T-cell (primary cell): ENCODE data around the gene LYPD4. TPM values are rescaled to one million over a fixed set of nuclear protein-coding genes. Genes with fewer than 3 reads are reported as not detected.
A peak's percentile ranks its signal among the peaks of the same experiment; 100 is the strongest.

Source experiments
- ATAC-seq, 4 experiments: fragments of 200-7000 bp in 3 of 4; fragments of 150-1000 bp in 1 of 4; cut with Tn5 transposase; replicated peaks in 1 of 4; 1 replicate in 3 of 4; 2 replicates in 1 of 4; pipeline ENCODE4 v1.10.0; 2021; ENCODE audit warnings: moderate library complexity in 3 of 4, mild to moderate bottlenecking in 2 of 4, moderate number of reproducible peaks in 1 of 4
- CTCF ChIA-PET, 2 donors: fragments of 300-600 bp; sonication (Branson Sonifier 250); formaldehyde crosslinking; loops; one replicate each; lab custom pipeline; 2022; ENCODE audit warnings: antibody characterized with exemption in 2 of 2; lab: Charles Lee
- POLR2A ChIA-PET, 2 donors: fragments of 300-600 bp; sonication (Branson Sonifier 250); formaldehyde crosslinking; loops; one replicate each; lab custom pipeline; 2022; ENCODE audit warnings: antibody characterized with exemption in 2 of 2; lab: Charles Lee
- DNase-seq, 35 experiments: peaks; one replicate each; pipeline versions ENCODE4 v3.0.0 to v3.0.0-alpha.2; 2013 to 2023
- H3K27ac ChIP-seq: one replicate; pipeline ENCODE4 v1.5.1; 2013; ENCODE audit warnings: low read length
- H3K27me3 ChIP-seq, 2 experiments: replicated peaks in 1 of 2; 1 replicate in 1 of 2; 2 replicates in 1 of 2; pipeline versions ENCODE4 v1.6.1 to v1.7.0; 2013; ENCODE audit warnings: low read length in 1 of 2, mixed read lengths in 1 of 2; ENCODE audit not compliant: control insufficient read depth in 2 of 2, insufficient read depth in 2 of 2; ENCODE audit errors: extremely low read depth in 1 of 2
- H3K36me3 ChIP-seq, 2 donors: 1 replicate in 1 of 2; 2 replicates in 1 of 2; pipeline versions ENCODE4 v1.6.1 to v1.7.0; 2013; ENCODE audit warnings: low read length in 1 of 2; ENCODE audit not compliant: control insufficient read depth in 2 of 2, insufficient read depth in 1 of 2; ENCODE audit errors: extremely low read depth in 1 of 2
- H3K4me1 ChIP-seq, 2 experiments: 1 replicate in 1 of 2; 2 replicates in 1 of 2; pipeline versions ENCODE4 v1.6.1 to v1.7.0; 2013; ENCODE audit warnings: low read length in 2 of 2, mixed read lengths in 1 of 2; ENCODE audit not compliant: insufficient read depth in 2 of 2, control insufficient read depth in 1 of 2; ENCODE audit errors: extremely low read depth in 1 of 2
- H3K4me3 ChIP-seq, 2 donors: 1 replicate in 1 of 2; 2 replicates in 1 of 2; pipeline versions ENCODE4 v1.5.1 to v1.7.0; 2013; ENCODE audit warnings: mild to moderate bottlenecking in 2 of 2, low read length in 1 of 2, moderate library complexity in 1 of 2; ENCODE audit not compliant: control insufficient read depth in 1 of 2; ENCODE audit errors: extremely low read depth in 1 of 2
- H3K9me3 ChIP-seq: 2 replicates; pipeline ENCODE4 v1.7.0; 2013
- H3K27ac Mint-ChIP-seq, 2 donors: one replicate each; pipeline ENCODE4 v1.8.0; 2020 to 2021; ENCODE audit warnings: mild to moderate bottlenecking in 2 of 2, mixed read lengths in 2 of 2
- H3K27me3 Mint-ChIP-seq, 2 donors: one replicate each; pipeline ENCODE4 v1.8.0; 2021 to 2022; ENCODE audit warnings: mixed read lengths in 2 of 2
- H3K36me3 Mint-ChIP-seq: one replicate; pipeline ENCODE4 v1.8.0; 2021; ENCODE audit warnings: mixed read lengths
- H3K4me1 Mint-ChIP-seq, 3 donors: one replicate each; pipeline ENCODE4 v1.8.0; 2020 to 2022; ENCODE audit warnings: mixed read lengths in 3 of 3, mild to moderate bottlenecking in 1 of 3
- H3K4me3 Mint-ChIP-seq, 3 donors: one replicate each; pipeline ENCODE4 v1.8.0; 2020 to 2022; ENCODE audit warnings: mild to moderate bottlenecking in 3 of 3, mixed read lengths in 3 of 3, moderate library complexity in 3 of 3
- H3K9me3 Mint-ChIP-seq, 3 donors: one replicate each; pipeline ENCODE4 v1.8.0; 2020 to 2022; ENCODE audit warnings: mixed read lengths in 3 of 3
- WGBS: methylation state at CpG from one replicate; pipeline ENCODE4 v1.1.5; 2013; ENCODE audit warnings: missing lambda C conversion rate; ENCODE audit not compliant: insufficient coverage; 5-methylcytosine and 5-hydroxymethylcytosine counted together
- total RNA-seq, 35 experiments: library from RNA in 6 of 35; stranded (reverse) in 6 of 35; fragments of 120-200 nt in 1 of 35; gene quantifications; one replicate each; pipeline versions ENCODE4 v1.2.1 to v1.2.4 and lab custom pipeline; 2013 to 2026

Gene LYPD4
- total RNA-seq, 5 donors from 2014 or later (not counting 1 experiment from before 2014, with no cell fraction given): not detected

GRCh38 chr19:41887711-41888382 is 43.4 kb upstream of the LYPD4 start:
- H3K4me3 ChIP-seq: peak overlapping the region; percentile 78 to 99
- Mint-ChIP-seq H3K36me3 (peaks cover 47% of the 10 kb centered on the region), H3K4me3 (peak overlapping the region; percentile 88 to 98 (median 95)), H3K4me1 (peaks cover 58 to 72% (median 62%) of the 10 kb centered on the region in 3 donors), H3K27ac (peak overlapping the region; percentile 97 to 98), H3K27me3 (no peaks in the 10 kb centered on the region), H3K9me3 (no peaks in the 10 kb centered on the region)
- peak overlapping the region; percentile 90 for H3K27ac ChIP-seq
- ATAC-seq (peak; percentile 58 to 62 (median 60)), DNase-seq (peak; percentile 67 to 91 (median 81))
- WGBS: 0% methylated on average over 2 of the region's 17 CpGs
- peaks cover 9 to 58% of the 10 kb centered on the region in 2 donors for H3K36me3 ChIP-seq
- peaks cover 29 to 84% of the 10 kb centered on the region in 2 experiments for H3K4me1 ChIP-seq
- ChIA-PET CTCF (interaction anchor here (0.8 to 3.5 kb wide), 5 partner anchors 14 to 57 kb away, joined by 3 to 37 read pairs (median 4); partner anchors contain the start of gene RPS19 (in 1 of the 2)), POLR2A (interaction anchor here in 1 of 2 donors (0.9 to 1.9 kb wide), 2 partner anchors 11 to 13 kb away, joined by 3 to 12 read pairs; no protein-coding TSS in a partner anchor)
- no peaks in the 10 kb centered on the region for H3K27me3 ChIP-seq
- H3K9me3 ChIP-seq: no peaks in the 10 kb centered on the region

GRCh38 chr19:41886761-41887710 is 42.6 kb upstream of the LYPD4 start:
- Histone ChIP-seq H3K4me1 (peaks cover 25 to 83% of the 10 kb centered on the region in 2 experiments), H3K27ac (peak overlapping the region; percentile 90), H3K9me3 (no peaks in the 10 kb centered on the region), H3K36me3 (peaks cover 4 to 50% of the 10 kb centered on the region in 2 donors), H3K4me3 (peak overlapping the region; percentile 78 to 99), H3K27me3 (no peaks in the 10 kb centered on the region)
- H3K9me3 Mint-ChIP-seq: no peaks in the 10 kb centered on the region
- peaks cover 51% of the 10 kb centered on the region for H3K36me3 Mint-ChIP-seq
- peak overlapping the region; percentile 88 to 98 (median 95) for H3K4me3 Mint-ChIP-seq
- DNase-seq (peak; percentile 59 to 91 (median 82)), ATAC-seq (peak; percentile 52 to 61 (median 58))
- POLR2A ChIA-PET: interaction anchor here (0.6 to 1.9 kb wide), 5 partner anchors 11 to 28 kb away, joined by 3 to 12 read pairs (median 4); no protein-coding TSS in a partner anchor
- peaks cover 60 to 73% (median 68%) of the 10 kb centered on the region in 3 donors for H3K4me1 Mint-ChIP-seq
- H3K27ac Mint-ChIP-seq: peak overlapping the region; percentile 97 to 98
- WGBS: 0% methylated on average over 8 of the region's 13 CpGs
- no peaks in the 10 kb centered on the region for H3K27me3 Mint-ChIP-seq
- CTCF ChIA-PET: interaction anchor here (0.8 to 3.5 kb wide), 6 partner anchors 13 to 58 kb away, joined by 3 to 37 read pairs (median 4); partner anchors contain the start of gene RPS19 (in 1 of the 2)

DNA sequence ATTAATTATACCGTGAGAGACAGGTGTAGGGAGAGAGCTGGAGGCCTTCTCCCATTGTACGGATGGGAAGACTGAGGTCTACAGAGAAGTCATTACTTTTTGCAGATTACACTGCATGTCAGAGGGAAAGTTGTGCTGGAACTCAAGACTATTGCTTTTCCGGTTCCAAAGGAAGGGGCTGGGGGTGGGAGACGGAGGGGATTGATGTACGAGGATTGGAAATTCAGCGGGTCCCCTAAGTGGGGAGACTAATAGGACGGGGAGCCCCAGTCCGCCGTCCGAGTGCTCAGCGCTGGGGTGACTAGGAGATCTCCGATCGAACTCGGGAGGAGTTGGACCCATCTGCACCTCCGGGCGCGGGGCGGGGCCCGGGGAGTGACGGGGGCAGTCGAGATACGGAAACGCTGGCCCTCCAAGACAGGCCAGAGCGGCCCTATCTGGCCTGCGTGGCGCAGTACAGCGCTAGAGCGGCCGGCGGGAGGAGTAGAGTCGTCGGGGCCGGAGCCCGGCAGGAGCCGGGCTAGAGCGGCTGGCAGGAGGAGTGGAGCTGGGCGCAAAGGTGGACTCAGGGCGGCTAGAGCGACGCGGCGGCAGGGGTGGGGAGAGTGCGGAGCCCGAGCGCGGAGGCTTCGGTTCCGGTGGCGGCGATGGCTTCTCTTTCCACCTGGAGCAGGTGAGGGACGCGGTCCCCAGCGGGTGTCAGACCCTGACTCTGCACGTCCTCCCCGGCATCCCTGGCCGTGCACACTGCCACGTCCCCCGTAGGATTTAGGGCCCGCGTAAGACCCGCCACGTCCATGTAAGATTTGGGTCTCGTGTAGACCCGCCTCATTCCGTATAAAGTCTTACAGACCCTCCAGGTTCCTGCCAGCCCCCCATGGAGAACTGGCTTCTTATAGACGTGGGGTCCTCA is 39.6 kb upstream of the LYPD4 start:
- Mint-ChIP-seq H3K4me1 (peaks cover 54 to 74% (median 67%) of the 10 kb centered on the region in 3 donors), H3K27me3 (no peaks in the 10 kb centered on the region), H3K9me3 (no peaks in the 10 kb centered on the region), H3K4me3 (peak overlapping the region; percentile 88 to 98 (median 95)), H3K36me3 (peaks cover 37% of the 10 kb centered on the region), H3K27ac (peak overlapping the region; percentile 97 to 98)
- POLR2A ChIA-PET: interaction anchor here (0.5 to 1.1 kb wide), 3 partner anchors 9 to 20 kb away, joined by 3 to 6 read pairs (median 4); no protein-coding TSS in a partner anchor
- Histone ChIP-seq H3K27ac (peak overlapping the region; percentile 90), H3K4me3 (peak overlapping the region; percentile 78 to 99), H3K36me3 (peaks cover 0 to 21% of the 10 kb centered on the region in 2 donors), H3K9me3 (no peaks in the 10 kb centered on the region), H3K4me1 (peaks cover 19 to 83% of the 10 kb centered on the region in 2 experiments), H3K27me3 (no peaks in the 10 kb centered on the region)
- WGBS: under 1% methylated on average over 65 of the region's 66 CpGs
- DNase-seq (peak; percentile 61 to 92 (median 73)), ATAC-seq (peak; percentile 49 to 61 (median 58))
- CTCF ChIA-PET: interaction anchor here in 1 of 2 donors (1.0 to 1.9 kb wide), 2 partner anchors 9 to 11 kb away, joined by 3 to 9 read pairs; no protein-coding TSS in a partner anchor

GRCh38 chr19:41883463-41883820 is 39.0 kb upstream of the LYPD4 start:
- ChIA-PET POLR2A (interaction anchor here (0.5 to 1.1 kb wide), 3 partner anchors 8 to 20 kb away, joined by 3 to 6 read pairs (median 4); no protein-coding TSS in a partner anchor), CTCF (interaction anchor here in 1 of 2 donors (1.9 kb wide), 1 partner anchor 8 kb away, joined by 9 read pairs; no protein-coding TSS in a partner anchor)
- H3K27me3 Mint-ChIP-seq: no peaks in the 10 kb centered on the region
- Histone ChIP-seq H3K27ac (peak overlapping the region; percentile 90), H3K4me1 (peaks cover 20 to 83% of the 10 kb centered on the region in 2 experiments), H3K9me3 (no peaks in the 10 kb centered on the region), H3K27me3 (no peaks in the 10 kb centered on the region), H3K4me3 (peak overlapping the region; percentile 78 to 99), H3K36me3 (peaks cover 0 to 16% of the 10 kb centered on the region in 2 donors)
- peaks cover 35% of the 10 kb centered on the region for H3K36me3 Mint-ChIP-seq
- DNase-seq: no peak
- H3K4me3 Mint-ChIP-seq: peak overlapping the region; percentile 88 to 98 (median 95)
- H3K9me3 Mint-ChIP-seq: no peaks in the 10 kb centered on the region
- 0% methylated on average over 14 of the region's 23 CpGs for WGBS
- peaks cover 54 to 72% (median 67%) of the 10 kb centered on the region in 3 donors for H3K4me1 Mint-ChIP-seq
- peak overlapping the region; percentile 97 to 98 for H3K27ac Mint-ChIP-seq
- ATAC-seq: no peak
